GM12873 (cell line): Measurements from ENCODE around the gene SLC26A1.

Experiments used
- CTCF ChIP-seq: IDR thresholded peaks from 2 replicates; pipeline ENCODE4 v1.5.1; 2012; ENCODE audit warnings: low read depth, mild to moderate bottlenecking, moderate library complexity, low read length, control low read depth; ENCODE audit not compliant: insufficient read depth; ENCODE audit errors: missing control alignments

Gene SLC26A1

DNA sequence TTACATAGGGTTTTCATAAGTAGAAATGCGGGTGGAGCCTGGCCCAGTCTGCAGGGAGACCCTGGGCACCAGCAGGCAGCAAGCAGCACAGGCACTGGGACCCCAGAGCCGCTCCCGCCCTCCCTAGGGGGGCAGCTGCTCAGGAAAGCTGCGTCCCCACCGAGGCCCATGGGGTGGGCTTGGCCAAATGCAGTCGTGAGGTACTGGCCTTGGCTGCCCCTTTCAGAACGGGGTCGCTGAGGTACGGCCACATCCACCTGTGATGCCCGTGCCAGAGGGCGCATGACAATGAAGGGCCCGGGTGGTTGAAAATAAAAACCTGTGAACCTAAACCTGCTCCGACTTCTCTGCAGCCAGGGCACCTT, 44.3 kb downstream of the SLC26A1 start:
- TF ChIP-seq CTCF, result no peak

DNA sequence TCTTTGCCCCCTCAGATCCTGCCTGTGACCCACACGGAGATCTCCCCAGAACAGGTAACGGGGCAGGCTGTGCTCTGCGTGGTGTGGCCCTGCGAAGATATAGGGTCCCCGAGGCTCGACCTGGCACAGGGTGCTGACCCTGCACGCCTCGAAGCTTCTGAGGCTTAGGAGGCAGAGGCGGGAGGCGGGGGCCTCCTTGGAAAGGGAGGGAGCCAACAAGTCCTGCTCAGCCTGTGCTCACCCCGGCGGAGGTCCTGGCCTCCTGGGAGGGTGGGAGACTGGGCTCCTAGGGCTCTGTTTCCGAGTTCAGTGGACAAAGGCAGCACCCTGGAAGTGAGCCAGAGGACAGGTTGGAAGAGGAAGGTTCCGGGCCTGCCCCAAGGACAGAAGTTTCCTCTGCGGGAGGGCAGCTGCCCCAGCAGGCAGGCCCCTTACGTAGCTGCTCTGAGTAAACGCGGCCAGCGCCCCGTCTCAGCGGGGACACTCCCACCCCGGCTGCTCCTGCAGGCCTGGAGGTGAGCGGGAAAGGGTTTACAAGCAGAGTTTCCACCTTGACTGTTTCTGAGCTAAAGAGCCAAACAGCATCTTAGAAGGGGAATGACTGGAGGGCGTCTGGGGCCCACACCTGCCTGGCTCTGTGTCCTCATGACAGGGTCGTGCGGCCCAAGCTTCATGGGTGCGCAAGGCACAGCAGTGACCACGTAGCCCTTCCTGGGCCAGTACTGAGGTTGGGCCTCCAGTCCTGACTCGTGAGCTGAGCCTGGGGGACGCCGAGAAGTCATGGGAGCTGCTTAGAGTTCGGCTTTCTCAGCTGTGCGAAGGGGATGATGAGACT, 44.9 kb downstream of the SLC26A1 start:
- no peak for TF ChIP-seq CTCF

- TF ChIP-seq CTCF, result no peak
These were observed 45.7 kb downstream of the SLC26A1 start for GRCh38 chr4:947491-947971.

- TF ChIP-seq CTCF, result no peak
These were observed 46.4 kb downstream of the SLC26A1 start for GRCh38 chr4:946517-947471.

GRCh38 chr4:946103-946450, 47.1 kb downstream of the SLC26A1 start:
- TF ChIP-seq CTCF, result no peak

GRCh38 chr4:945274-946102, 47.7 kb downstream of the SLC26A1 start:
- no peak for TF ChIP-seq CTCF
